ENCODE data around the gene VN1R5.
"Not testable (repeated sequence)": the region's sequence is repeated elsewhere in the genome, so short reads cannot be mapped to it uniquely, and the experiment has no call there.

VN1R5 gene

GRCh38 chr1:247287460-247287859 lies 31.6 kb downstream of the VN1R5 start:
- no peak overlapping the region for H3K4me2 ChIP-seq
- no peak for TF ChIP-seq Cebpa-rat (IDR thresholded peaks at IDR 0.05)
- H3K27ac ChIP-seq, result no peak overlapping the region
- peaks cover 0 to 14% (median 10%) of the 10 kb centered on the region in 11 experiments; a peak in 8 of 22 replicates for H3K36me3 ChIP-seq
- H3K9ac ChIP-seq, result no peak overlapping the region
- H3K9me3 ChIP-seq (replicated peaks in 1 of 11), result peaks cover 38 to 52% (median 46%) of the 10 kb centered on the region in 11 experiments; a peak in 21 of 22 replicates
- H3K4me3 ChIP-seq, result no peak overlapping the region
- no peaks in the 10 kb centered on the region for H4K20me1 ChIP-seq
- no peaks in the 10 kb centered on the region for H3K4me1 ChIP-seq
- H3K27me3 ChIP-seq, result no peaks in the 10 kb centered on the region

GRCh38 chr1:247288341-247288740 lies 32.5 kb downstream of the VN1R5 start:
- TF ChIP-seq Cebpa-rat (IDR thresholded peaks at IDR 0.05), result no peak
- H3K9me3 ChIP-seq (replicated peaks in 1 of 11), result peaks cover 38 to 52% (median 46%) of the 10 kb centered on the region in 11 experiments; a peak in 21 of 22 replicates
- H3K36me3 ChIP-seq, result peaks cover 0 to 14% (median 10%) of the 10 kb centered on the region in 11 experiments; a peak in 8 of 22 replicates
- no peaks in the 10 kb centered on the region for H3K4me1 ChIP-seq
- H3K9ac ChIP-seq, result no peak overlapping the region
- no peak overlapping the region for H3K4me2 ChIP-seq
- H4K20me1 ChIP-seq, result no peaks in the 10 kb centered on the region
- H3K4me3 ChIP-seq, result no peak overlapping the region
- no peaks in the 10 kb centered on the region for H3K27me3 ChIP-seq
- H3K27ac ChIP-seq, result no peak overlapping the region

GRCh38 chr1:247289274-247289892 lies 33.5 kb downstream of the VN1R5 start:
- Histone ChIP-seq H3K36me3 (peaks cover 0 to 14% (median 10%) of the 10 kb centered on the region in 11 experiments; a peak in 8 of 22 replicates), H3K9me3 (replicated peaks in 1 of 11) (peaks cover 38 to 52% (median 46%) of the 10 kb centered on the region in 11 experiments; a peak in 21 of 22 replicates)
- H3K4me1 ChIP-seq, H3K27me3 ChIP-seq, H3K4me2 ChIP-seq, H3K4me3 ChIP-seq, H3K27ac ChIP-seq, H3K9ac ChIP-seq, H4K20me1 ChIP-seq: not testable (repeated sequence)

GRCh38 chr1:247290576-247290975 lies 34.7 kb downstream of the VN1R5 start:
- H4K20me1 ChIP-seq, result no peaks in the 10 kb centered on the region
- H3K9ac ChIP-seq, result no peak overlapping the region
- no peak overlapping the region for H3K4me3 ChIP-seq
- peaks cover 38 to 52% (median 46%) of the 10 kb centered on the region in 11 experiments; a peak in 21 of 22 replicates for H3K9me3 ChIP-seq (replicated peaks in 1 of 11)
- no peaks in the 10 kb centered on the region for H3K27me3 ChIP-seq
- H3K4me1 ChIP-seq, result no peaks in the 10 kb centered on the region
- peaks cover 0 to 14% (median 10%) of the 10 kb centered on the region in 11 experiments; a peak in 8 of 22 replicates for H3K36me3 ChIP-seq
- TF ChIP-seq Cebpa-rat (IDR thresholded peaks at IDR 0.05), result no peak
- no peak overlapping the region for H3K27ac ChIP-seq
- no peak overlapping the region for H3K4me2 ChIP-seq

GRCh38 chr1:247291161-247291560 lies 35.3 kb downstream of the VN1R5 start:
- Histone ChIP-seq H3K4me2 (no peak overlapping the region), H3K27me3 (no peaks in the 10 kb centered on the region), H4K20me1 (no peaks in the 10 kb centered on the region), H3K4me3 (no peak overlapping the region), H3K27ac (no peak overlapping the region), H3K4me1 (no peaks in the 10 kb centered on the region), H3K9me3 (replicated peaks in 1 of 11) (peaks cover 34 to 47% (median 41%) of the 10 kb centered on the region in 11 experiments; a peak in 21 of 22 replicates), H3K36me3 (peaks cover 0 to 13% (median 6%) of the 10 kb centered on the region in 11 experiments; a peak in 8 of 22 replicates), H3K9ac (no peak overlapping the region)
- TF ChIP-seq Cebpa-rat (IDR thresholded peaks at IDR 0.05), result no peak

- Histone ChIP-seq H3K27me3 (no peaks in the 10 kb centered on the region), H4K20me1 (no peaks in the 10 kb centered on the region), H3K36me3 (peaks cover 0 to 5% (median 0%) of the 10 kb centered on the region in 11 experiments; a peak in 4 of 22 replicates), H3K27ac (no peak overlapping the region), H3K9ac (no peak overlapping the region), H3K4me1 (no peaks in the 10 kb centered on the region), H3K4me2 (no peak overlapping the region), H3K4me3 (no peak overlapping the region), H3K9me3 (replicated peaks in 1 of 11) (peaks cover 25 to 39% (median 32%) of the 10 kb centered on the region in 11 experiments; a peak in 21 of 22 replicates)
- no peak for TF ChIP-seq Cebpa-rat (IDR thresholded peaks at IDR 0.05)
These were observed 36.1 kb downstream of the VN1R5 start for GRCh38 chr1:247291833-247292561.

GRCh38 chr1:247293047-247293446 lies 37.2 kb downstream of the VN1R5 start:
- no peak overlapping the region for H3K4me2 ChIP-seq
- no peak overlapping the region for H3K9ac ChIP-seq
- H3K27ac ChIP-seq, result no peak overlapping the region
- peaks cover 16 to 28% (median 22%) of the 10 kb centered on the region in 11 experiments; a peak in 21 of 22 replicates for H3K9me3 ChIP-seq (replicated peaks in 1 of 11)
- no peak for TF ChIP-seq Cebpa-rat (IDR thresholded peaks at IDR 0.05)
- H3K4me1 ChIP-seq, result no peaks in the 10 kb centered on the region
- H3K4me3 ChIP-seq, result no peak overlapping the region
- no peaks in the 10 kb centered on the region for H4K20me1 ChIP-seq
- no peaks in the 10 kb centered on the region for H3K27me3 ChIP-seq
- peaks cover 0 to 13% (median 0%) of the 10 kb centered on the region in 11 experiments; a peak in 10 of 22 replicates for H3K36me3 ChIP-seq

- Histone ChIP-seq H3K4me3 (no peak overlapping the region), H3K36me3 (peaks cover 4 to 22% (median 12%) of the 10 kb centered on the region in 11 experiments; a peak in 21 of 22 replicates)
These were observed 38.4 kb downstream of the VN1R5 start for GRCh38 chr1:247294282-247294681.

GRCh38 chr1:247295274-247295684 lies 39.4 kb downstream of the VN1R5 start:
- Histone ChIP-seq H3K9ac (no peak overlapping the region), H3K27ac (no peak overlapping the region), H3K4me2 (no peak overlapping the region), H4K20me1 (no peaks in the 10 kb centered on the region; a peak in 1 of 22 replicates), H3K4me1 (no peaks in the 10 kb centered on the region), H3K4me3 (no peak overlapping the region), H3K36me3 (peaks cover 14 to 32% (median 22%) of the 10 kb centered on the region in 11 experiments), H3K27me3 (no peaks in the 10 kb centered on the region), H3K9me3 (replicated peaks in 1 of 11) (peaks cover 0 to 10% (median 5%) of the 10 kb centered on the region in 11 experiments; a peak in 8 of 22 replicates)
- no peak for TF ChIP-seq Cebpa-rat (IDR thresholded peaks at IDR 0.05)

More at GRCh38 chr1:247294282-247294681, 38.4 kb downstream of the VN1R5 start:
- Histone ChIP-seq H3K9ac (no peak overlapping the region), H3K27me3 (no peaks in the 10 kb centered on the region), H3K4me1 (no peaks in the 10 kb centered on the region), H3K4me2 (no peak overlapping the region), H3K27ac (no peak overlapping the region), H3K9me3 (replicated peaks in 1 of 11) (peaks cover 4 to 16% (median 9%) of the 10 kb centered on the region in 11 experiments; a peak in 15 of 22 replicates), H4K20me1 (no peaks in the 10 kb centered on the region; a peak in 1 of 22 replicates)
- no peak for TF ChIP-seq Cebpa-rat (IDR thresholded peaks at IDR 0.05)
